Measurements from ENCODE around the gene CASTOR1.

CASTOR1 gene

DNA sequence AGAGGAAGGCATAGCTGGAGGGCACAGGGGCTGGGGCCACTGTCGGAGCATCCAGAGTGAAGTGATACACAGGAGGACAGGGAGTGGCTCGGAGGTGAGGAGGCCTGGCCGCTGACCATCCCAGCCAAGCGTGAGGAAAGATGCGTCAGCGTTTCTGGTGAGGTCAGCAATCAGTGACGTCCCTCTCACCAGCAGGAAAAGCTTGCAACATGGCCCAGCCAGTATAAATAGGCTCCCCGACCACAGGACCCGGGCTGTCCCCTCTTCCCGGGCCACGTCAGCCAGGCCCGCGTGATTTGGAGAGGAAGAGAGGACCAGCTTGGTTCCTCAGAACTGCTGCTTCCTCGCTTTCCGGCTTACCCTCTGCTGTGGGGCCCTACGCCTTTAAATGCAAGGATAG is 18.5 kb downstream of the CASTOR1 start:
- TF ChIP-seq EZH2phosphoT487 (conservative IDR thresholded peaks at IDR 0.05; ENCODE audit: low read length), result no peak
- TF ChIP-seq, protein P1, sequence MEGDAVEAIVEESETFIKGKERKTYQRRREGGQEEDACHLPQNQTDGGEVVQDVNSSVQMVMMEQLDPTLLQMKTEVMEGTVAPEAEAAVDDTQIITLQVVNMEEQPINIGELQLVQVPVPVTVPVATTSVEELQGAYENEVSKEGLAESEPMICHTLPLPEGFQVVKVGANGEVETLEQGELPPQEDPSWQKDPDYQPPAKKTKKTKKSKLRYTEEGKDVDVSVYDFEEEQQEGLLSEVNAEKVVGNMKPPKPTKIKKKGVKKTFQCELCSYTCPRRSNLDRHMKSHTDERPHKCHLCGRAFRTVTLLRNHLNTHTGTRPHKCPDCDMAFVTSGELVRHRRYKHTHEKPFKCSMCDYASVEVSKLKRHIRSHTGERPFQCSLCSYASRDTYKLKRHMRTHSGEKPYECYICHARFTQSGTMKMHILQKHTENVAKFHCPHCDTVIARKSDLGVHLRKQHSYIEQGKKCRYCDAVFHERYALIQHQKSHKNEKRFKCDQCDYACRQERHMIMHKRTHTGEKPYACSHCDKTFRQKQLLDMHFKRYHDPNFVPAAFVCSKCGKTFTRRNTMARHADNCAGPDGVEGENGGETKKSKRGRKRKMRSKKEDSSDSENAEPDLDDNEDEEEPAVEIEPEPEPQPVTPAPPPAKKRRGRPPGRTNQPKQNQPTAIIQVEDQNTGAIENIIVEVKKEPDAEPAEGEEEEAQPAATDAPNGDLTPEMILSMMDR (IDR thresholded peaks at IDR 0.05; ENCODE audit: insufficient read depth, low read length, poor library complexity, severe bottlenecking), result no peak
- Histone ChIP-seq H3K4me2 (ENCODE audit: low read depth, low read length, poor library complexity, severe bottlenecking) (no peak overlapping the region), H3K9me2 (replicated peaks; ENCODE audit: insufficient read depth, low read length) (no peaks in the 10 kb centered on the region), H3K4me3 (ENCODE audit: insufficient read depth, low read length, poor library complexity, severe bottlenecking) (no peak overlapping the region), H3K36me3 (ENCODE audit: low read length) (no peaks in the 10 kb centered on the region), H4K20me1 (ENCODE audit: low read depth, low read length) (no peaks in the 10 kb centered on the region), H3K9me3 (ENCODE audit: insufficient read depth, low read length) (no peaks in the 10 kb centered on the region), H3K9ac (ENCODE audit: low read length) (no peak overlapping the region), H3F3A (ENCODE audit: insufficient read depth) (no peaks in the 10 kb centered on the region), H3K27me3 (ENCODE audit: low read length) (no peaks in the 10 kb centered on the region), H3K79me2 (ENCODE audit: insufficient read depth, low read length) (no peaks in the 10 kb centered on the region), H2AFZ (ENCODE audit: low read depth, low read length, severe bottlenecking) (no peak overlapping the region), H3K27ac (ENCODE audit: low read depth, low read length) (no peak overlapping the region)

DNA sequence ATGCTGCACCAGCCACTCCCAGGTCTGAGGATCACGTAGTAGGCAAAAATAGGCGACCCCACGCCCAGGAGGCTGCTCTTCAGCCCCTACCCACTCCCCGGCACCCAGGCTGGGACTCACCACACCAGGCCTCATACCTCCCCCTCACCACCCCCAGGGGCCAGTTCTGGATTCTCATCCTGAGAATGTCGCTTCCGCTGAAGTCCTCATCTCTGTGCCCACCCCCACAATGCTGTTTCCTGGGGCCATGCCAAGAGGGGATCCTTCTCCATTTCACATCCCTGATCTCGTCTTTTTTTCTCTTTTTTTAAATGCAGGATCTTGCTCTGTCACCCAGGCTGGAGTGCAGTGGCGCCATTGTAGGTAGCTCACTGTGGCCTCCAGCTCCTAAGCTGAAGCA is 21.0 kb downstream of the CASTOR1 start:
- TF ChIP-seq, protein P1 (IDR thresholded peaks at IDR 0.05; ENCODE audit: insufficient read depth, low read length, poor library complexity, severe bottlenecking), result no peak
- no peak for TF ChIP-seq EZH2phosphoT487 (conservative IDR thresholded peaks at IDR 0.05; ENCODE audit: low read length)
- no peak overlapping the region for H2AFZ ChIP-seq (ENCODE audit: low read depth, low read length, severe bottlenecking)
- no peaks in the 10 kb centered on the region for H3K36me3 ChIP-seq (ENCODE audit: low read length)
- H3K4me3 ChIP-seq (ENCODE audit: insufficient read depth, low read length, poor library complexity, severe bottlenecking), result no peak overlapping the region
- no peak overlapping the region for H3K27ac ChIP-seq (ENCODE audit: low read depth, low read length)
- no peak overlapping the region for H3K9ac ChIP-seq (ENCODE audit: low read length)
- H3F3A ChIP-seq (ENCODE audit: insufficient read depth), result no peaks in the 10 kb centered on the region
- no peaks in the 10 kb centered on the region for H3K9me3 ChIP-seq (ENCODE audit: insufficient read depth, low read length)
- no peaks in the 10 kb centered on the region for H4K20me1 ChIP-seq (ENCODE audit: low read depth, low read length)
- no peaks in the 10 kb centered on the region for H3K9me2 ChIP-seq (replicated peaks; ENCODE audit: insufficient read depth, low read length)
- H3K27me3 ChIP-seq (ENCODE audit: low read length), result no peaks in the 10 kb centered on the region
- H3K4me2 ChIP-seq (ENCODE audit: low read depth, low read length, poor library complexity, severe bottlenecking), result no peak overlapping the region
- H3K79me2 ChIP-seq (ENCODE audit: insufficient read depth, low read length), result no peaks in the 10 kb centered on the region

DNA sequence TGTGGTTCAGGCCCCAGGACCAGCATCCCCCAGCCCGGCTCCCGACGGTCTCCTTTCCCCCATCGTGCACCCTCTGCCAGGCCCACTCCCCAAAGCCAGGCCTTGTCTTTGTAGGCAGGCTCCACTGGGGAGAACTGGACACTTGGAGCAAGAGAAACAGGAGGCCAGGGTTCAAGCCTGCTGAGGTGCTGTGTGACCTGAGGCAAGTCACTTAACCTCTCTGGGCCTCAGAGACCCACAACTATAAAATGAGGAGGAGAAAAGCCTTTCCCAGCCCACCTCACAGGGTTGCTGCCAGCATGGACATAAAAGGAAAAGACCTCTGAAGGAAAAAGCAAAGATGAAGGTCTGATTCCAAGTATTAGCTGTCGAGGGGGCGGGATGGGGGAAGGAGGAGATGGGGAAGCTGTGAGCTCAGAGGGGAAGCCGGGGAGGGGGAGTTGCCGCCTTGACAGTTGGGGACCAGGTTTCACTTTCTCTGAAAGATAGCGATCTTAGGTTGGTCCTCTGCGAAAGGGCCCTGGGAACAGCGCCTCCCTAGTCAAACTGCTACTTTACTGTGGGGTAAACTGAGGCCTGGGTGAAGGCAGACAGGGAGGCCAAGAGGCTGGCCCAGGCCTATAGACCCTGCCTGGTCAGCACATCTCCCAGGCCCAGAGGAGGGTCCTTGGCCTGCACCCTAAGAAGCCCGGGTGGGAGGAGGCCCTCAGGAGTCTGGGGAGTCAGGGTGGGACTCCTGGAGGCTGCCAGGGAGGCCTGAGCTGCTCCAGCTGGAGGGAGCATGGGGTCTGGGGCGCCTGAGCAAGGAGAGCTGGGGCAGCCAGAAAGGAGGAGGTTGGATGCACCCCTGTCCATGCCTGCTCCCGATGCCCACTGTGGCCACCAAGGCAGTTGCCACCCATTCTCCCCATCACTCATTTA is 21.7 kb downstream of the CASTOR1 start:
- H3K79me2 ChIP-seq (ENCODE audit: insufficient read depth, low read length), result no peaks in the 10 kb centered on the region
- H3K27ac ChIP-seq (ENCODE audit: low read depth, low read length), result no peak overlapping the region

More for the DNA sequence above, 21.7 kb downstream of the CASTOR1 start:
- Histone ChIP-seq H3K9ac (ENCODE audit: low read length) (no peak overlapping the region), H3K9me3 (ENCODE audit: insufficient read depth, low read length) (no peaks in the 10 kb centered on the region), H3K4me2 (ENCODE audit: low read depth, low read length, poor library complexity, severe bottlenecking) (no peak overlapping the region), H3K27me3 (ENCODE audit: low read length) (no peaks in the 10 kb centered on the region), H4K20me1 (ENCODE audit: low read depth, low read length) (no peaks in the 10 kb centered on the region), H3K4me3 (ENCODE audit: insufficient read depth, low read length, poor library complexity, severe bottlenecking) (no peak overlapping the region), H2AFZ (ENCODE audit: low read depth, low read length, severe bottlenecking) (no peak overlapping the region), H3K9me2 (replicated peaks; ENCODE audit: insufficient read depth, low read length) (no peaks in the 10 kb centered on the region), H3F3A (ENCODE audit: insufficient read depth) (no peaks in the 10 kb centered on the region), H3K36me3 (ENCODE audit: low read length) (no peaks in the 10 kb centered on the region)
- TF ChIP-seq EZH2phosphoT487 (conservative IDR thresholded peaks at IDR 0.05; ENCODE audit: low read length), result no peak
- TF ChIP-seq, protein P1 (IDR thresholded peaks at IDR 0.05; ENCODE audit: insufficient read depth, low read length, poor library complexity, severe bottlenecking), result no peak

Measured in SU-DHL-6 (cell line).